ENCODE data around the gene KLF5. TPM values are rescaled to one million over a fixed set of nuclear protein-coding genes. Genes with fewer than 3 reads are reported as not detected.
A peak's percentile ranks its signal among the peaks of the same experiment; 100 is the strongest.

Gene KLF5
- total and polyA plus RNA-seq, 2 of the 4 experiments (the other 2 are of a cell fraction), result 5.4 to 8.8 TPM

- no peak overlapping the region for H3K27ac ChIP-seq (ENCODE audit: insufficient read depth, low read length)
- H3K4me2 ChIP-seq (ENCODE audit: low read depth, low read length), result peak overlapping the region; percentile 83
- H2BK5ac ChIP-seq (ENCODE audit: low read depth, low read length, poor library complexity, severe bottlenecking), result peak overlapping the region; percentile 74
- H2BK20ac ChIP-seq (ENCODE audit: low read depth, low read length), result peak overlapping the region; percentile 27; the same call in 1 of the 2 replicates
- H3K14ac ChIP-seq (replicated peaks; ENCODE audit: low read depth, low read length), result peak overlapping the region; percentile 50; the same call in 1 of the 2 replicates
- no peak overlapping the region for H2AK9ac ChIP-seq (replicated peaks; ENCODE audit: low read depth, low read length, poor library complexity)
- in situ Hi-C loops (cut with MboI; ENCODE audit: low sequenced_read_pairs), result no loop called here
- H3K36me3 ChIP-seq (ENCODE audit: control insufficient read depth, insufficient read depth, low read length), result 0 out of 2 replicates have a peak, but pooled peaks cover 2% of the 10 kb centered on the region
- no CpG with 5 or more reads among the region's 2 CpGs for WGBS, 2 experiments (ENCODE audit: extremely low coverage in 2 of 2, insufficient read length in 1 of 2)
- no peak overlapping the region for H2AK5ac ChIP-seq (ENCODE audit: low read depth, low read length)
- ChIA-PET POLR2A (ENCODE audit: unreplicated experiment) (no interaction called here), CTCF (interaction anchor here (0.9 kb wide), 1 partner anchor 23 kb away, joined by 4 read pairs; no protein-coding TSS in a partner anchor)
- intact Hi-C loops (cut with micrococcal nuclease), result no loop called here
- no peak overlapping the region for H2AFZ ChIP-seq (replicated peaks; ENCODE audit: low read length, poor library complexity)
- H3K9me3 ChIP-seq (ENCODE audit: control insufficient read depth, insufficient read depth, low read length), result no peaks in the 10 kb centered on the region
- dilution Hi-C loops (cut with HindIII; ENCODE audit: low sequenced_read_pairs, unreplicated experiment), result no loop called here
- peak overlapping the region in 1 of 2 experiments; percentile 84; a peak in 2 of 4 replicates for H4K8ac ChIP-seq (ENCODE audit: low read depth in 2 of 2, low read length in 2 of 2)
- no peak overlapping the region for H4K91ac ChIP-seq (ENCODE audit: insufficient read depth, low read depth, low read length)
- DNase-seq (peak; percentile 16), ATAC-seq (ENCODE audit: low read depth) (no peak)
- H3K4me3 ChIP-seq (ENCODE audit: insufficient read depth, low read depth, low read length), result no peak overlapping the region
- no peak overlapping the region; the same call in 1 of the 2 replicates for H3K23ac ChIP-seq (ENCODE audit: low read depth, low read length)
- no TSS peak for BruUV-seq (replicated peaks)
- no peak overlapping the region; the same call in 1 of the 2 replicates for H3K56ac ChIP-seq (ENCODE audit: extremely low read depth, insufficient read depth, low read length)
- H2BK120ac ChIP-seq (ENCODE audit: low read depth, low read length), result peak overlapping the region; percentile 52; the same call in 1 of the 2 replicates
- peak overlapping the region; percentile 50; the same call in 1 of the 2 replicates for H3K9ac ChIP-seq (ENCODE audit: low read depth, low read length)
- peak overlapping the region; percentile 81; the same call in 1 of the 3 replicates for H2BK15ac ChIP-seq (ENCODE audit: low read depth, low read length)
- no peak for TF ChIP-seq ELK1 (IDR thresholded peaks at IDR 0.05; ENCODE audit: borderline replicate concordance, low read depth, low read length)
- H3K79me1 ChIP-seq (ENCODE audit: low read depth in 1 of 2, low read length in 2 of 2), result peaks cover 15 to 40% of the 10 kb centered on the region in 2 experiments; a peak in 3 of 4 replicates
- H3K4ac ChIP-seq (ENCODE audit: low read depth, low read length), result peak overlapping the region; percentile 54; the same call in 1 of the 2 replicates
- H3K4me1 ChIP-seq (ENCODE audit: control insufficient read depth, insufficient read depth, low read length), result peaks cover 17% of the 10 kb centered on the region
- H3K18ac ChIP-seq (ENCODE audit: low read depth, low read length), result peak overlapping the region; percentile 72
- peak overlapping the region; percentile 84; the same call in 1 of the 2 replicates for H4K5ac ChIP-seq (ENCODE audit: low read depth, low read length)
- H3K27me3 ChIP-seq (ENCODE audit: control insufficient read depth, insufficient read depth, low read length), result no peaks in the 10 kb centered on the region
- no peaks in the 10 kb centered on the region for H4K20me1 ChIP-seq (ENCODE audit: insufficient read depth, low read length)
- peaks cover 7% of the 10 kb centered on the region for H3K9me1 ChIP-seq (ENCODE audit: insufficient read depth, low read length)
These were observed 15.2 kb downstream of the KLF5 start for GRCh38 chr13:73074014-73074413.
